GM21529 (cell line): ENCODE results near the gene CARS1.

Experiments
- ATAC-seq: cut with Tn5 transposase; IDR thresholded peaks from one replicate; pipeline ENCODE4 v1.9.1; 2021; ENCODE audit not compliant: unreplicated experiment

Gene CARS1

DNA sequence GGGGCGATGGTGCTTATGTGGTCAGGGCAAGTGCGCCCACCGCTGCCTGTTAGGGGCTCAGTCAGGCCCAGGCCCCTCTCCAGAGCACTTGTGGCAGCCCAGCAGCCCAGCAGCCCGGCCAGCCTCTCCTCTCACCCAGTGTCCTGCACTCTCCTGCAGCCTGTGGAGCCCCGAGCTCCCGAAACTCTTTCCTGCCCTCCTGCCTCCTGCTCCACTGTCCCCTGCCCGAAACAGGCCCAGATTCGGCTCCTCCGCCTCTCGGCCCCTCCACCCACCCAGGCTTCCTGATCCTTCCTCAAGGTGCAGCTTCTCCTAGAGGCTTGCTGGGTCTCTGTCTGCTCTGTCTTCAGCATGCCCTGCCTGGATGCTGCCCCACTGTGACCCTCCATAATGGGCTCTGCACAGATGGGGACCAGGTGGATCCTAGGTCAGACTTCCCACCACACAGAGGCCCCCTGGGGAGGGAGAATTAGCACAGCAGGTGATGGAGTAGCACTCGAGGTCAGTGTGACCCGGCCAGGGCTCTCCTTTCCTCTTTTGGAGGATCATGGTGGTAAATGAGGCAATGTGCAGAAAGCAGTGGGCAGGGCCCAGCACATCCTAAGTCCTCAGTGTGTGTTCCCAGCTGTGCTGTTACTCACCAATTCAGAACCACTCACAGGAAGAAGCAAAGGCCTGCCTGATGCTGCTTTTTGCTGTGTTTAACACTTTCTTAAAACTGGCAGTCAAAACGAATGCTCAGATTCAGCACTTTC, 46.5 kb downstream of the CARS1 start:
- no peak for ATAC-seq

DNA sequence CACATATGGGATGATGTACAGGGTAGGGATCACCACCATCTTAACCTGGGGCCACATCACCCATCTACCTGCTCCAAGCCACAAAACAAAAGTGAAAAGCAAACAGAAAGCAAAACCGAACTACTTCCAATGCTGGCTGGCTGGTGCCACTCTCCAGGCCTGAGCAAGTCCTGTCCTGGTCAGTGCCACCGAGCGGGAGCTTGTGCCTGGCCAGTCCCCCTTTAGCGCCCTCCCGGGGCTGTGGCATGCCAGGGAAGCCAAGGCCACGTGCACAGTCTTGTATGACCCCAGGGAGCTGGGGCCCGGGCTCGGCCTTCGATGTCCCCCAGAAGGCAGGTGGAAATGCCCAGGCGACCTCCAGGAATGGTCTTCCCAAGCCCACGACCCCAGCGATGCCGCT, 47.2 kb downstream of the CARS1 start:
- ATAC-seq: no peak

DNA sequence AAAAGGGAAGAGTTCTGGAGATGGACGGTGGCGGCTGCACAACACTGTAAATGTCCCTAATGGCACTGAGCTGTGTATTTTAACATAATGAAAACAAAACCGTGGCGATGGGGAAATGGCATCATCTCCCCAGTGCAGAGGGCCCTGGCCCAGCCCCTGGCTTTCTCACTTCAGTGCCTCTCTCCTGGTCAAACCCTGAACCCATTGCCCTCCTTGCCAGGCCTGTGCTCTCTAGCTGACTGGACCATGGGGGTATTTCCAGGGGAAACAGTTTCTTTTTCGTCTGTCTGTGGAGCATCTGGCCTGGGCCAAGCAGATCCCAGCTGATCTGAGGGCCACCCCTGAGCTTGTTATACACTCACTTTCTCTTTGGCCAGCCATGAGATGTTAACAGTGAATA, 47.7 kb downstream of the CARS1 start:
- ATAC-seq: no peak

DNA sequence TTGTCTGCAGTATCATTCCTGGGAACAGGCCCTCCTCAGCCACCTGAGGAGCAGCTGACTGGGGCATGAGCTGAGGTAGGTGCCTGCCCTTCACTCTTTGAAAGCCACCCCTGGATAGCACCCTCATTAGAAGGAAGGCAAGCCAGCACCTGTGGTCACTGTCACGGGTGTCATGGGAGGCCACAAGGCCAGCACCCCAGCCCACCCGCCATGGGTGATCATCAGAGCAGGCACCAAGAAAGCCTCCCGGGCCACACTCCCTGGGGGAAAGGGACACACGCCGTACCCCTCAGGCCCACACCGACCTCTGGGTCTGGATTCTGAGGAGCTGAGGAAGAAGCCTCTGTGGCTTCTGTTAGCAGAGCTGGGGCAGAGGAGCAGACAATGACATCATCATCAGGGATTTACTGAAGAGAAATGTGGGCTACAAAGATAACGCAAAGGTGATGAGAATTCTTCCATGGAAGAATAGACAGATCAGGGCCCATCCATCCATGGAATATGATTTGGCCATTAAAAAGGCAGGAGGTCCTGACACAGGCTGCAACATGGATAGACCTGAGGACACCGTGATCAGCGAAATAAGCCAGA, 48.4 kb downstream of the CARS1 start:
- ATAC-seq: no peak

DNA sequence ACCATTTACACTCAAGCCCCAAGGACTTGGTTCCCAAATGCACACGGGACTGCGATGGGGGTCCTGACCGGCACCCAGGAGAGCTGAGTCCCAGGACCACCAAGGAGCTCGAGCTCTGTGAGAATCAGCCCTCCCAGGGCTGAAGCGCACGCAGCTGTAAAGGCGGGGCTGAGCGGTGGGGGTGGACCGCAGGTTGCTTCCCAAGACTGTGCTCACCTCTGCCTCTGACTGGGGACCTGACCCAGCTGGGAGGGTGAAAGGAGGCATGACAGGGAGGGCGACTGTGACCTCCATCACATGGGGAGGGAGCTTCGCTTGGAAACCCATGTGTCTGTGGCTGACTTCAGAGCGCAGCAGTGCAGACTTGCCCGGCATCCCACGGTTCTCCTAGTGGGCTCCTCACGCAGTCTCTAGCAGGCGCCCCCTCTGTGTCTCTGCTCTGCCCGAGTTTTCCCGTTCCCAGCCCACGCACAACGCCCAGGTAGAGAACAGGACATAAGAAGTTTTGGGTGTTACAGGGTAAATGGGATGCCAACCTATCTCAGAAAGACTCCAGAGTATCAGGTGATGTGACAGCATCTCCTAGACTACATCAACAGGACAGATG, 49.7 kb downstream of the CARS1 start:
- no peak for ATAC-seq

DNA sequence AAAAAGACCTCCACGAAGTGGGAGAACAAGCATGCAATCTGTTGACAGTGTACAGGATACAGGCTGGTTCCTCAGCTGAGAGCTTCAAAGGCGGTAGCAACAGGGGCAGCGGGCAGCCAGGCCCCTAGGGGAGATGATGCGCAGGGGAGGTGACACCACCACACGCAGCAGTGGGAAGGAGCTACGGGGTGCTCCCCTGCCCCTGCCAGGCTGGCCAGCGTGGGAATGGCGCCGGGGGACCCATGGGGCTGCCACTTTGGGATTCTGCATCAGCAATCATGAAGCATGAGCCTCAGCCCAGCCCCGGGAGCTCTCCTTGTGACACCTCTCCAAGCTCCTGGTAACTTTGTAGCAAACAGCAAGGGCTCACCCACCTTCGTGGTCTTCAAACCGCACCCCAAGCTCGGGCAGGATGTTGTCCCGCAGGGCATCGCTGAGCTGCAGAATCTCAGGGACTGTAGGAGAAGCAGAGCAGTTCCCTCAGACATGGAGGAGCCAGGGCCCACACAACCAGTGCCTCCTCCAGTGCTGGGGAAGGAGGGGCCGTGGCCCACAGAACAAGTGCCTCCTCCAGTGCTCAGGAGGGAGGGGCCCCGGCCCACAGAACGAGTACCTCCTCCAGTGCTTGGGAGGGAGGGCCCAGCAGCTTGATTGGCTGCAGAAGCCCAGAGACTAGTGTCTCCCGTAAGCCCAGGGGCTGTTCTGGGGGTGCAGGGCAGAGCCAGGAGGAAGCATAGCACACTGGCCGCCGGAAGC, 50.5 kb downstream of the CARS1 start:
- ATAC-seq: no peak

DNA sequence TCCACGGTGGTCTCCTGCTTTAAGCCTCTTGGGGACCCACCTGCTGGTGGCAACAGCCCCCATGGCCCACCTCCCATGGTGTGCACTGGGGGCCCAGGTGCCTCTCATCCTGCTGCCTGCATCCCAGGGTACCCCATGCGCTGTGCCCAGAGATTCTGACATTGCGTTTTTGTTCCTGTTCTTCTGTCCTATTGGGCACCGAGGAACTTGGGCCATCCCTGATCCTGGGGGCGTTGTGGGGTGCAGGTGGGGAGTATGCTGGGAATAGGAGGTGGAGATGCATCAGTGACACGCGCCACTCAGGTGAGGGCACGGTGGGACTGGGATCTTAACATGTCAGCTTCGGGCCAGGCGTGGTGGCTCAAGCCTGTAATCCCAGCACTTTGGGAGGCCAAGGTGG, 52.7 kb downstream of the CARS1 start:
- ATAC-seq: no peak

DNA sequence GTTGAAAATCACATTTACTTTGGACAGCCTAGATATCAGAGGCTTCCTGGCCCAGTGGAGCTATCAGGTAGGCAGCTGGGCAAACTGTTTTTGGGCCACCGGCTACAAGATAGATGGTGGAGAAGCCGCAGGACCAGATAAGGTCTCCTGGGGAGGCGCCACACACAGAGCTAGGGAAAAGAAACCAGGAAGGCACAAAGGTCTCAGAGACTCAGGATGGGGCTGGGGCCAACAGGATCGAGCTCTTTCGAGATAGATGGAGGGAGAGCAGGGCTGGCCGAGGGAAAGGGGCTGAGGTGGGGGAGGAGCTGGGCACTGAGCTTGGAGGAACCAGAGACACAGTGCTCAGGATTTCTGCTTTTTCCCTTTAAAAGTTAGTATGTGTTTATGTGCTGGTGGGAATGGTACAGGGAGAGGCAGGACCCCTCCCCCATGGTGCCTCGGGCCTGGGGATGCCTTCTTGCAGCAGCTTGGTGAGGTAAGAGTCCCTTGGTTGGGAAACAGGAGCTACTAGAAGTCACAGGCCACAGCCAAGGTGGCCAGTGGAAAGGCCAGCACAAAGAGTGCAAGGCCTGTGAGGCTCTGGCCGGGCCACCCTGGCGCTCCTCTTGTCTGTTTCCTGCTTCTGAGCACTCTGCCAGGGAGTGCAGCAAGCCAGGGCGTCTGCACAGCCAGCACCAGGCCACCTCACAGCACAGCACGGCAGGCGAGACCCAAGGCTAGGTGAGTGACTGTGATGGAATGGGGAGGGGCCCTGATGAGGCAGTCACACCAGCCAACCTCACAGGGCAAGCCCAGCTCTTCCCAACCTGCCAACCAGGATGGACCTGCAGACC, 53.6 kb downstream of the CARS1 start:
- no peak for ATAC-seq

DNA sequence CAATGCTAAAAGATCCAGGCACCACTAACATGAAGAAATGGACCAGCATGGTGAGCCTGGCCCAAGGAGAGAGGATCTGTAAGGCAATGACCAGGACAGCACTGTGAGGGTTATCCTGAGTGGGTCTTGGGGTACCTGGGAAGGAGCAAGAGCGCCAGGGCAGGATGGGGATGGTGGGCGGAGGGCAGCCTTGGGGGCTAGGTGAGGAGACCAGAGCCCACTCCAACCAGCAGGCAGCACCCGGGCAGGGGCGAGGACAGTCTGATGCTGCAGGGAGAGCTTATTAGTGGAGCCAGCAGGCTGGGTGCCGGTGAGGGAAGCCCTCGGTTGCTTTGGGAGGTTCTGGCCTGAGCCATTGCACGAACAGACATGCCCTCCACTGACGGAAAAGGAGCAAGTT, 54.4 kb downstream of the CARS1 start:
- ATAC-seq: no peak

DNA sequence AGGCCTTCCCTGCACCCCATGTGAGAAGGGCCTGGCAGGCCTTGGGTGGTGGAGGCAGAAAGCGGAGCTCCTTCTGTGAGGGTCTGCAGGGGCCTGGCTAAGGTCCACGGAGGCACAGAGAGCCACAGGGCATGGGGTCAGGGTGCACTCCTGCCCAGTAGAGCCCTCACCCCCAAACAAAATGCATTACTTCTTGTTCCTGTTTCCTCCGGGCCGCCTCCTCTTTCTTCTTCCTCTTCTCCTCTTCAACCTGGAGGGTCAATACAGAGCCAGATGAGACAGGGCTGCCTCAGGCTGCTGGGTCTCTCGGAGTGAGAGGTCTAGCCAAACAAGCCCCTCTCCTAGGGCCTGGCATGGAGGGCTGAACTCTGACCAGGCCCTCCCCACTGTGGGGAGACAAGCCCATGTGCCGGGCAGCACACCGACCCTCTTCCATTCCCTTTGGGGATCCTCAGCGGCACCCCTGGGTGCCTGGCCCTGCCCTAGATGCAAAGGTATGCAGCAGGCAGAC, 54.8 kb downstream of the CARS1 start:
- ATAC-seq: no peak

DNA sequence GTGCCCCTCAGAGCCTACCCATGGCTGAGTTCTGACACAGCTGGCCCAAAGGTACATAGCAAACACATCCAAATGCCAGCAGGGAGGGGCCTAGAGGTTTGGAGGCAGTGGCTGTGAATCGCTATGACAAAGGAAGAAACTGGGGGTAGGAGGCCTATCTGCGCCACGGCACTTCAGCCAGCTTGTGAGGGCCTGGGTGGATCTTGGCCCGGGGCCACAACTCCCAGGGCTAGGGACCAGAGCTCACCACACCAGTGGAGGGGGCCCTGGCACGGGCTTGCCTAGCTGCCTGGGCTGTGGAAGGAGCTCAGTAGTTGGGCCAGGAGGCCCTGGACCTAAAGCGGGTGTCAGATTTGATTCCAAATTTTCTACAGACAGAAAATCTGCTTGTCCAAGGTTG, 55.7 kb downstream of the CARS1 start:
- ATAC-seq: no peak

DNA sequence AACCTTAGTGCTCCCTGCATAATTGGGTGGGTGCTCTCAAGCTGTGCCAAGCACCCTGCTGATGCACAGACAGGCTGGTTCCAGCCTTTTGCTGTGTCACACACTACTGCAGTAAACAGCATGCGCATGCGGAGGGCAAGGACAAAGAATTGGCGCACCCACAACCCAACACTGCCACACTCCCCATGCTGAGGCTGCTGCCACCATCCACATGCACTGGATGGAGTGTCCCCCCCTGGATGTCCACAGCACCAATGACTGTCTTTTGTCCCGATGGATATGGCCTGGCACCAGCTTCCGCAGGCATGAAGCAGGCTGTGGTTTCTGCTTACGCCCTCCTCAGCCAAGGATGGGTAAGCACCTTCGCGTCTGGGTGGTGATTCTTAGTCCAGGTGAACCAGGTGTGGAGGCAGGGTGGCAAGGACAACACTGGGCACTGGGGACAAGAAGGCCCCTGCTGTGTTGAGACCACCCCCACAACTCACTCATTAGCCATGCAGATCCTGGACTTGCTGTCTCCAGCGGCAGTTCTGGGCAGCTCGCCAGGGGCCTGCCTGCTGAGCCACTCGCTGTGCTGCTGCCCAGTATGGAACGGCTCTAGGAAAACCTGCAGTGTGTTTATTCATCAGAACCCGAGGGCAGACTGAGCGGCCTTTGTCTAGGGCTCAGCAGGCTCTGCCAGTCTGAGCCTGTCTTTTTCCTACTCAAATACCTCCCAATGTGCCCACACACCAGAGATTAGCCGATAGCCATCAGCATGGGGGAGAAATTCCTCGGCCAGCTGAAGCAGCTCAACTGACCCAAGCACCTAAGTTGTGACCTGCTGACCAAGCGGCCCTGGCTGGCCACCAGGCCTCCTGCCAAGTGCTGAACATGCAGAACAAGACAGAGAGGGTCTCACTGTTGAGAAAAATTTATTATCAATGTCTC, 56.9 kb downstream of the CARS1 start:
- ATAC-seq: no peak

DNA sequence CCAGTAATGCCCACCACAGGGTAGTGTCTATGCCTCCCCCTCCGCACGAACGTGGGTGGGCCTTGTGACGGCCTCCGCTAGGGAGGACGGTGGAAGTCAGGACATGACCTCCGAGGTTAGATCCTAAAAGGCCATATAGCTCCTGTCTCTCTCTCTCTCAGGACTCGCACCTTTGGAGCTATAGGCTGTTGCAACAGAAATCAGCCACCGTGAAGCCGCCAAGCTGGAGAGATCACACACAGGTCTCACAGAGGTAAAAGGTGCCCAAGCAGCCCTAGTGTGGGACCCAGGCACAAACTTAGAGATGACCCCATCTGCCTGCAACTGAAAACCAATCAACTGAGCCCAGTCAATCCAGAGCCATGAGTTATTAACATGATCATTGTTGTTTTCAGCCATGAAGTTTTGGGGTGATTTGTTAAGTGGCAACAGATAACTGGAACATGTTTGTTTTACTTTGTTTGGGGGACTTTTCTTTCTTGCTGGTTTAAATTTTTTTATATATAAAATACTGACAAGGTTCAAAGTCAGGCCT, 57.7 kb downstream of the CARS1 start:
- no peak for ATAC-seq

DNA sequence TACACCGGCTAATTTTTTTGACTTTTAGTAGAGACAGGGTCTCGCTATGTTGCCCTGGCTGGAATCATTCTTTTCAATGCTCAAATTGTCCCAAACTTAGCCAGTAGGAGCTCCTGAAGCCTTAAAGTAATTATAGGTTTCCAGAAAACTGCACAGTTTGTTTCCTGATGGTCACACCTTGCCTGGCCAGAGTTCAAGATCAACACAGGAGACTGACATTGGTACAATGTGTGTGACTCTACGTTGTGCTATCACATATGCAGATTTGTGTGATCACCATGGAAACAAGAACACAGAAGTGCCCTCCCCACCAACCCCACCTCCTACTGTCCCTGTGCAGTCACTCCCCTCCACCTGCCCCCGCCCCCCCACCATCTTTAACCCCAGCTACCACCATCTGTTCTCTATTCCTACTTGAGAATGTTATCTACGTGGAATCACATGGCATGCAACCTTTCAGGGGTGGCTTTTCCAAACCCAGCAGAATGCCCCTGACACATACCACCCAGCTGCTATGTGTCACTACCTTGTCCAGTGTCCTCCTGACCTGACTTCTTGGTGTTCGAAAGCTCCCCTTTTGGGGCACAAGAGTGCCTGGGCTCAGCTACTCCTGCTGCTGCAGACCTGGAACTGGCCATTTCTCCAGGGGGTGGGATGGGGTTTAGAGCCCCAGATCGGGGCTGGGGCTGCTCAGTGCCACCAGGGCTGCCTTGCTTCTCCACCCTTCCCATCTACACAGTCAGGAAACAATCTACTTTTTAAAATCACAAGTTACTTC, 59.0 kb downstream of the CARS1 start:
- ATAC-seq: no peak

DNA sequence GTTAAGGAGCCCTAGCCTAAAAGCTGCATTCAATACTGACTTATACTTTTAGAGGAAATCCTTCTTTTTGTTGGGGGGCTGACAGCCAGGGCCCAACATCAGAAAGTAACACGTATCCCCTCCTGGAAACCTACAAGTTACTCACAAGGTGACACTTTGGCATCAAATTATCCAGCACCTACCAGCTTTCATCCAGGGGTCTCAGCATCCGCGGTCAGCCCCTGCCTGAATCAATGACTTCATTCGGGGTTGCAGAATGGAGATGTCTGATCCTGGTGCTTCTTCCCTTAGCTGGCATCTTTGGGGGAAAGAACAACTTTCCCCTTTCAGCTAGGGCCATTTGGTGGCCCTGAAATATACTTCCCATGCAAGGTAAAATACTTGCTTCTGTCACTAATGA, 59.8 kb downstream of the CARS1 start:
- no peak for ATAC-seq

DNA sequence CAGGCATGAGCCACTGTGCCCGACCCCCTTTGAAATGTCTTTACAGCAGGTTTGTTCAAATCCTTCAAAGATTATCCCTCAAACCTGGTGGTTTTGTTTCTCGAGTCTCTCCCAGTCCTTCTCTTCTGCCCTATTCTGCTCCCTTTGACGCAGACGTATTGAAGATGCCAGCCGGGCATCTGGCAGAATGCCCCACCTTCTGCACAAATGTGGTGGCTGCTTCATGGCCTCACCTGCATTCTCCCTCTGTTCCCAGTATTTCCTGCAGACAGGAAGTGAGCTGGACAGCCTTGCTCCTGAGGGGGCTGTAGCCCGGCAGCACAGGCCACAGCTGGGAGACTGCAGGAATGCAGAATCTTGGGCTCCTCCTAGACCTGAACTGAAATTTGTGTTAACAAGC, 60.2 kb downstream of the CARS1 start:
- ATAC-seq: no peak

DNA sequence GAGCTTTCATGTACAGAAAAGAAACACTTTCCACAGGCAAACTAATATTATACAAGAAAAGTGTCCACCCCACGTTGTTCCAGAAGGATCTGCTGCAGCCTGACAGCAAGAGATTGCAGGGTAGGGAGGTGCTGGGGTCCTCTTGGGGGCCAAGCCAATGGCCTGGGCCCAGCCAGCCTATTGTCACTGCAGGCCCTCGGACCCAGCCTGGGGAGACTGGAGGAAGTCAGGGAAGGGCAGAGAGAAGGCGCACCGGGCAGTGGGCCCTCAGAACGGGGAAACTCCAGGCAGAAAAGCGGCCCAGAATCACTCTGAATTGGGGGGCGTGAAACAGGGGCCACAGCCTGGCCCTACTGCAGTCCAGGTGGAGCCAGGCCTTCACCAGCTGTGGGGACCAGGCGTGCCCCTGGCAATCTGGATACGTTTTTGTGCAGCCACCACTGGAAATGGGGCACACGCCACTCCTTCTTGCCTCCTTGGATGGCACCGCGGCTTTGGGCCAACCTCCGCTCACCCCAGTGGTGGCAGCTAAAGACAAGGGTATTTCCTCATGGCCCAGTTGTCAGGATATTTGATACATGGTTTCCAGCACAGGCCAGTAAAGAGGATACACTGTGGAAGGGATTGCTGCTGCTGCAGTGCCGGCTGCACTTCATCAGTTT, 61.2 kb downstream of the CARS1 start:
- ATAC-seq: no peak

DNA sequence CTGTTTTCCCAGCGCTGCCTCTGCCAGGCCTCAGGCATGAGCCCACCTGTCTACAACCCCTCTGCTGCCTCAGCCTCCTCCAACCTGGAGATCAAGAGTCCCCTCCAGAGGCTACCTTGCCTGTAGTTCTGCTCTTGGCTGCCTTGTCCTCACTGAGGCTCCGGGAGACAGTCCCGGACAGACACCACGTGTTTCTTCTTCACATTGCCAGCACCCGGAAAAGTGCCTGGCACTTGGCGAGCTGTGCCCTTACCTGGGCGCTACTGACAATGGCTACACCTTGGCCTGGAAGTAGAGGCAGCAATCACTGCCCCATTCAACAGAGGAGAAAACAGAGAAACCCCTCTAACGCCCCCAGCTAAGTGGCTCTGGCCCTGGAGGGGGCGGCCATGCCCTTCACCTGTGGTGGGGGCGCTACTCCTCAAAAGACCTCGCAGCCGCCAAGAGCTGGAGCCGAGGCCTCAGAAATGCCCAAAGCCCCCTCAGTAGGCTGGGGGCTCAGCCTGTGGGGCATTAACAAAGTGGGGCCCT, 62.1 kb downstream of the CARS1 start:
- no peak for ATAC-seq
